IMR-90 (cell line): ENCODE measurements around the gene CD68. TPM values are rescaled to one million over a fixed set of nuclear protein-coding genes. Genes with fewer than 3 reads are reported as not detected.
A peak's percentile ranks its signal among the peaks of the same experiment; 100 is the strongest.

Source experiments
- ATAC-seq: fragments of 200-7000 bp; cut with Tn5 transposase; 2 replicates; pipeline ENCODE4 v1.9.1; 2020; ENCODE audit warnings: low read depth, mild to moderate bottlenecking, moderate library complexity
- BruUV-seq: library from RNA; stranded (reverse); fragments of 400-500 nt; replicated peaks from 2 replicates; lab custom pipeline; 2021; lab: Mats Ljungman, UMichigan
- CTCF ChIA-PET: fragments of 300-600 bp; formaldehyde crosslinking; extraction: SDS; loops from one replicate; lab custom pipeline; 2021; ENCODE audit warnings: antibody characterized with exemption; lab: Yijun Ruan, JAX
- POLR2A ChIA-PET: fragments of 300-600 bp; sonication (Branson Sonifier 250); formaldehyde crosslinking; loops from one replicate; lab custom pipeline; 2022; ENCODE audit warnings: antibody characterized with exemption; ENCODE audit not compliant: unreplicated experiment; lab: Charles Lee
- DNase-seq: peaks from one replicate; pipeline ENCODE4 v3.0.0; 2013
- H2AFZ ChIP-seq: replicated peaks from 2 replicates; pipeline ENCODE3; 2013; ENCODE audit warnings: low read length, mild to moderate bottlenecking; ENCODE audit not compliant: poor library complexity
- H2AK5ac ChIP-seq: 2 replicates; pipeline ENCODE4 v1.6.1; 2013; ENCODE audit warnings: low read depth, low read length, inconsistent platforms
- H2AK9ac ChIP-seq: replicated peaks from 2 replicates; pipeline ENCODE3; 2013; ENCODE audit warnings: mild to moderate bottlenecking, low read depth, low read length, moderate library complexity; ENCODE audit not compliant: poor library complexity
- H2BK120ac ChIP-seq: 2 replicates; pipeline ENCODE4 v1.6.1; 2013; ENCODE audit warnings: low read depth, low read length, inconsistent platforms
- H2BK15ac ChIP-seq: 3 replicates; pipeline ENCODE4 v1.6.1; 2013; ENCODE audit warnings: low read depth, low read length, inconsistent platforms
- H2BK20ac ChIP-seq: 2 replicates; pipeline ENCODE4 v1.6.1; 2013; ENCODE audit warnings: low read depth, mild to moderate bottlenecking, inconsistent platforms, low read length, moderate library complexity
- H2BK5ac ChIP-seq: 2 replicates; pipeline ENCODE4 v1.6.1; 2013; ENCODE audit warnings: mild to moderate bottlenecking, low read depth, low read length, inconsistent platforms; ENCODE audit not compliant: poor library complexity, severe bottlenecking
- H3K14ac ChIP-seq: replicated peaks from 2 replicates; pipeline ENCODE4 v1.6.1; 2013; ENCODE audit warnings: low read depth, low read length, inconsistent platforms
- H3K18ac ChIP-seq: 2 replicates; pipeline ENCODE4 v1.6.1; 2013; ENCODE audit warnings: low read depth, low read length, control low read depth
- H3K23ac ChIP-seq: 2 replicates; pipeline ENCODE4 v1.6.1; 2013; ENCODE audit warnings: low read depth, low read length, inconsistent platforms
- H3K27ac ChIP-seq: 2 replicates; pipeline ENCODE4 v1.5.1; 2013; ENCODE audit warnings: mild to moderate bottlenecking, control low read depth, low read length; ENCODE audit not compliant: insufficient read depth
- H3K27me3 ChIP-seq: 2 replicates; pipeline ENCODE4 v1.6.1; 2013; ENCODE audit warnings: low read length; ENCODE audit not compliant: control insufficient read depth, insufficient read depth
- H3K36me3 ChIP-seq: 2 replicates; pipeline ENCODE4 v1.6.1; 2013; ENCODE audit warnings: low read length, mixed read lengths; ENCODE audit not compliant: control insufficient read depth, insufficient read depth
- H3K4ac ChIP-seq: 2 replicates; pipeline ENCODE4 v1.6.1; 2013; ENCODE audit warnings: low read depth, low read length, inconsistent platforms
- H3K4me1 ChIP-seq: 2 replicates; pipeline ENCODE4 v1.6.1; 2013; ENCODE audit warnings: low read length, mixed read lengths; ENCODE audit not compliant: control insufficient read depth, insufficient read depth
- H3K4me2 ChIP-seq: 2 replicates; pipeline ENCODE4 v1.6.1; 2013; ENCODE audit warnings: low read depth, mild to moderate bottlenecking, control low read depth, low read length, moderate library complexity
- H3K4me3 ChIP-seq: 2 replicates; pipeline ENCODE4 v1.5.1; 2013; ENCODE audit warnings: low read depth, mild to moderate bottlenecking, control low read depth, low read length, moderate library complexity; ENCODE audit not compliant: insufficient read depth
- H3K56ac ChIP-seq: 2 replicates; pipeline ENCODE4 v1.6.1; 2013; ENCODE audit warnings: low read length, inconsistent platforms; ENCODE audit not compliant: insufficient read depth; ENCODE audit errors: extremely low read depth
- H3K79me1 ChIP-seq, 2 experiments: 2 replicates each; pipeline ENCODE4 v1.6.1; 2013; ENCODE audit warnings: low read length in 2 of 2, inconsistent platforms in 1 of 2, low read depth in 1 of 2
- H3K9ac ChIP-seq: 2 replicates; pipeline ENCODE4 v1.6.1; 2013; ENCODE audit warnings: low read depth, low read length, control low read depth
- H3K9me1 ChIP-seq: 2 replicates; pipeline ENCODE4 v1.6.1; 2013; ENCODE audit warnings: low read length, inconsistent platforms; ENCODE audit not compliant: insufficient read depth
- H3K9me3 ChIP-seq: 2 replicates; pipeline ENCODE4 v1.6.1; 2013; ENCODE audit warnings: low read length; ENCODE audit not compliant: control insufficient read depth, insufficient read depth
- H4K20me1 ChIP-seq: 2 replicates; pipeline ENCODE4 v1.6.1; 2013; ENCODE audit warnings: low read length, inconsistent platforms; ENCODE audit not compliant: insufficient read depth
- H4K5ac ChIP-seq: 2 replicates; pipeline ENCODE4 v1.6.1; 2013; ENCODE audit warnings: mild to moderate bottlenecking, low read depth, low read length, control low read depth
- H4K8ac ChIP-seq, 2 experiments: 2 replicates each; pipeline ENCODE4 v1.6.1; 2013; ENCODE audit warnings: low read depth in 2 of 2, low read length in 2 of 2, control low read depth in 1 of 2, inconsistent platforms in 1 of 2
- H4K91ac ChIP-seq: 2 replicates; pipeline ENCODE4 v1.6.1; 2013; ENCODE audit warnings: low read depth, low read length, inconsistent platforms; ENCODE audit not compliant: insufficient read depth
- CTCF ChIP-seq: conservative IDR thresholded peaks from 2 replicates; pipeline ENCODE4 v1.5.1; 2012; ENCODE audit warnings: mild to moderate bottlenecking, low read depth, low read length, improper control_type of control experiment
- RAD21 ChIP-seq: IDR thresholded peaks from 2 replicates; pipeline ENCODE4 v1.6.1; 2012; ENCODE audit warnings: low read length, improper control_type of control experiment
- WGBS, 2 experiments: methylation state at CpG; one replicate each; pipeline versions ENCODE4 v1.1.5 to v1.1.7; 2013; ENCODE audit warnings: missing lambda C conversion rate in 2 of 2; ENCODE audit not compliant: insufficient read length in 1 of 2; ENCODE audit errors: extremely low coverage in 2 of 2; 5-methylcytosine and 5-hydroxymethylcytosine counted together
- dilution Hi-C: fragments of 300-500 bp; cut with HindIII; formaldehyde crosslinking; loops from one replicate; pipeline ENCODE4 v1.14.3; 2018; ENCODE audit warnings: low sequenced_read_pairs; ENCODE audit not compliant: unreplicated experiment
- in situ Hi-C: fragments of 300-500 bp; cut with MboI; formaldehyde crosslinking; loops from 3 replicates; pipeline ENCODE4 v1.14.3; 2019; ENCODE audit warnings: low sequenced_read_pairs, inconsistent platforms, mixed read lengths
- intact Hi-C: fragments of 100-400 bp; cut with micrococcal nuclease; formaldehyde crosslinking; loops from 2 replicates; pipeline ENCODE4 v1.10.0; 2022
- polyA plus RNA-seq, 3 experiments: library from polyadenylated mRNA; depleted of rRNA; stranded (reverse); fragments of >200 nt; gene quantifications; 2 replicates each; pipeline ENCODE4 v1.2.3, GENCODE V29; 2012; ENCODE audit warnings: low replicate concordance in 1 of 3
- total RNA-seq: library from RNA; depleted of rRNA; stranded (reverse); fragments of >200 nt; gene quantifications from 2 replicates; pipeline ENCODE4 v1.2.3, GENCODE V29; 2012

Gene CD68
- total and polyA plus RNA-seq, 2 of the 4 experiments (the other 2 are of a cell fraction): 16.0 to 43.1 TPM

DNA sequence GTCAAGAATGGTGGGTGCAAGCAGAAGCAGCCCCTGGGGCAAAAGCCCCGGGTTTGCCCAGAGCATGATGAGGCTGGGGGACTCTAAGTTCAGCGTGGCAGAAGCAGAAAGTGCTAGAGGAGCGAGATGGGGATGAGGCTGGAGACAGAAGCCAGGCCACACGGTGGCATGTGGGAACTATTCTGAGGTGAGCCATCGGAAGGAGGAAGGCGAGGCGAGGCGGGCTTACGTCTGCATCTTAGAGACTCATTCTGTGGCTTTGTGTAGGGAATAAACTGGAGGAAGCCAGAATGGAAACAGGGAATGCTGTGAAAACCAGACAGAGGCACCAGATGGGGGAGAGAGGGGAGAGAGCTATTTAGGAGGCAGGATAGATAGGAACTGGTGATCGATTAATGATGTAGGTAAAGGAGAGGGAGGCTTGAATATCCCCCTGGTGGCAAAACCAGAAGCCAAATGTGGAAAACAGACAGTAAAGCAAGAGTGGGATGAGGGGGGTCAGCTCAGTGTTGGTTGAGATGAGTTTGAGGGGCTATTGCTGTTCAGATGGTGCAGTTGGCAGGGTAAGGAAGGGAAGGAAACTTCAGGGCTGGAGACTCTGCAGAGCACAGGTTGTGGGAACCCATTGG lies 24.0 kb upstream of the CD68 start:
- intact Hi-C loops: no loop called here
- no peak overlapping the region for H3K4me3 ChIP-seq
- TF ChIP-seq CTCF: 0 out of 2 replicates have a peak, but pooled peaks have one; percentile 3
- TF ChIP-seq RAD21: no peak
- H3K27ac ChIP-seq: no peak overlapping the region
- H3K14ac ChIP-seq: no peak overlapping the region
- no peak overlapping the region for H2BK5ac ChIP-seq
- H3K23ac ChIP-seq: no peak overlapping the region
- no peak overlapping the region for H2AK9ac ChIP-seq
- H3K4me1 ChIP-seq: peaks cover 6% of the 10 kb centered on the region; the same call in 1 of the 2 replicates
- ATAC-seq (no peak), DNase-seq (no peak)
- POLR2A ChIA-PET: no interaction called here
- dilution Hi-C loops: no loop called here
- H3K79me1 ChIP-seq: peaks cover 0 to 1% of the 10 kb centered on the region in 2 experiments; a peak in 2 of 4 replicates
- WGBS, 2 experiments: 50% methylated on average over 4 of the region's 10 CpGs; no CpG with 5 or more reads in 1 of the 2 experiments
- no peak overlapping the region for H4K8ac ChIP-seq
- H3K9me3 ChIP-seq: no peaks in the 10 kb centered on the region
- no peaks in the 10 kb centered on the region for H4K20me1 ChIP-seq
- H3K9me1 ChIP-seq: no peaks in the 10 kb centered on the region
- H2AK5ac ChIP-seq: no peak overlapping the region
- no peak overlapping the region for H3K18ac ChIP-seq
- H3K9ac ChIP-seq: no peak overlapping the region
- no peak overlapping the region for H2AFZ ChIP-seq
- in situ Hi-C loops: loop anchor here (10.0 kb wide), 1 partner anchor 201 kb away; the partner anchor contains the start of genes KCTD11 and TMEM95
- H3K36me3 ChIP-seq: peaks cover 4% of the 10 kb centered on the region; the same call in 1 of the 2 replicates
- no TSS peak for BruUV-seq
- CTCF ChIA-PET: no interaction called here
- no peak overlapping the region for H3K4ac ChIP-seq
- H2BK20ac ChIP-seq: no peak overlapping the region
- no peak overlapping the region for H4K91ac ChIP-seq
- H4K5ac ChIP-seq: no peak overlapping the region
- no peak overlapping the region for H3K56ac ChIP-seq
- no peaks in the 10 kb centered on the region for H3K27me3 ChIP-seq
- no peak overlapping the region for H3K4me2 ChIP-seq
- no peak overlapping the region for H2BK15ac ChIP-seq
- H2BK120ac ChIP-seq: no peak overlapping the region
